ENCODE results near the gene IRAK3. TPM values are rescaled to one million over a fixed set of nuclear protein-coding genes. Genes with fewer than 3 reads are reported as not detected.

IRAK3 gene
- total RNA-seq, 1 experiment from 2014 or later: 0.07 TPM

- intact Hi-C loops (cut with micrococcal nuclease; ENCODE audit: unreplicated experiment): no loop called here
- 0 out of 2 replicates have a peak overlapping the region, but pooled peaks have one; percentile 23 for H2AFZ ChIP-seq
- H3K9me3 ChIP-seq (ENCODE audit: insufficient read depth, low read depth): no peaks in the 10 kb centered on the region
- peaks cover 22% of the 10 kb centered on the region for H3K4me1 ChIP-seq (replicated peaks; ENCODE audit: insufficient read depth)
- no peaks in the 10 kb centered on the region for H4K20me1 ChIP-seq (ENCODE audit: insufficient read depth)
- no TSS peak for BruUV-seq (replicated peaks)
- no peak overlapping the region for H3K4me3 ChIP-seq
- no peaks in the 10 kb centered on the region for H3F3A ChIP-seq (ENCODE audit: insufficient read depth, low read depth)
- H3K27me3 ChIP-seq (ENCODE audit: insufficient read depth, low read depth): 0 out of 2 replicates have a peak, but pooled peaks cover 3% of the 10 kb centered on the region
- no peaks in the 10 kb centered on the region for H3K79me2 ChIP-seq (ENCODE audit: low read depth)
- TF ChIP-seq CTCF (conservative IDR thresholded peaks at IDR 0.05) (no peak), EZH2 (IDR thresholded peaks at IDR 0.05; ENCODE audit: low read depth) (no peak)
- no peak for DNase-seq
- H3K9me2 ChIP-seq (ENCODE audit: insufficient read depth): no peaks in the 10 kb centered on the region
- H3K4me2 ChIP-seq: peak overlapping the region; percentile 22; the same call in 1 of the 2 replicates
- ChIA-PET CTCF (no interaction called here), POLR2A (ENCODE audit: unreplicated experiment) (no interaction called here)
- no peaks in the 10 kb centered on the region for H3K36me3 ChIP-seq (ENCODE audit: low read depth)
- H3K27ac ChIP-seq: no peak overlapping the region
Observed at GRCh38 chr12:66237505-66238175, 48.6 kb downstream of the IRAK3 start.

GRCh38 chr12:66239295-66239694, 50.3 kb downstream of the IRAK3 start:
- Histone ChIP-seq H3K27ac (no peak overlapping the region), H3K36me3 (ENCODE audit: low read depth) (no peaks in the 10 kb centered on the region), H2AFZ (no peak overlapping the region), H3K4me3 (no peak overlapping the region), H3K79me2 (ENCODE audit: low read depth) (no peaks in the 10 kb centered on the region), H3F3A (ENCODE audit: insufficient read depth, low read depth) (no peaks in the 10 kb centered on the region), H3K4me1 (replicated peaks; ENCODE audit: insufficient read depth) (peaks cover 22% of the 10 kb centered on the region), H4K20me1 (ENCODE audit: insufficient read depth) (no peaks in the 10 kb centered on the region), H3K9me3 (ENCODE audit: insufficient read depth, low read depth) (no peaks in the 10 kb centered on the region), H3K9me2 (ENCODE audit: insufficient read depth) (no peaks in the 10 kb centered on the region), H3K27me3 (ENCODE audit: insufficient read depth, low read depth) (0 out of 2 replicates have a peak, but pooled peaks cover 3% of the 10 kb centered on the region), H3K4me2 (no peak overlapping the region)
- TF ChIP-seq CTCF (conservative IDR thresholded peaks at IDR 0.05): no peak
- no peak for TF ChIP-seq EZH2 (IDR thresholded peaks at IDR 0.05; ENCODE audit: low read depth)
- no TSS peak for BruUV-seq (replicated peaks)
- CTCF ChIA-PET: no interaction called here
- intact Hi-C loops (cut with micrococcal nuclease; ENCODE audit: unreplicated experiment): no loop called here
- no peak for DNase-seq
- POLR2A ChIA-PET (ENCODE audit: unreplicated experiment): no interaction called here

GRCh38 chr12:66240096-66240820, 51.2 kb downstream of the IRAK3 start:
- Histone ChIP-seq H3K27ac (no peak overlapping the region), H3K9me3 (ENCODE audit: insufficient read depth, low read depth) (no peaks in the 10 kb centered on the region), H3K79me2 (ENCODE audit: low read depth) (no peaks in the 10 kb centered on the region), H3K36me3 (ENCODE audit: low read depth) (no peaks in the 10 kb centered on the region), H3K4me1 (replicated peaks; ENCODE audit: insufficient read depth) (peaks cover 22% of the 10 kb centered on the region), H3K27me3 (ENCODE audit: insufficient read depth, low read depth) (no peaks in the 10 kb centered on the region), H4K20me1 (ENCODE audit: insufficient read depth) (no peaks in the 10 kb centered on the region), H2AFZ (no peak overlapping the region), H3K9me2 (ENCODE audit: insufficient read depth) (no peaks in the 10 kb centered on the region), H3K4me2 (no peak overlapping the region), H3K4me3 (no peak overlapping the region), H3F3A (ENCODE audit: insufficient read depth, low read depth) (no peaks in the 10 kb centered on the region)
- DNase-seq: no peak
- POLR2A ChIA-PET (ENCODE audit: unreplicated experiment): no interaction called here
- BruUV-seq (replicated peaks): no TSS peak
- intact Hi-C loops (cut with micrococcal nuclease; ENCODE audit: unreplicated experiment): no loop called here
- CTCF ChIA-PET: no interaction called here
- TF ChIP-seq EZH2 (IDR thresholded peaks at IDR 0.05; ENCODE audit: low read depth) (no peak), CTCF (conservative IDR thresholded peaks at IDR 0.05) (no peak)
